Right lobe of liver (tissue), 4 donors: ENCODE data around the gene BMP10.

Experiments used
- POLR2A ChIP-seq: fragments of 450-650 bp; IDR thresholded peaks from one replicate; pipeline ENCODE4 v1.6.1; 2017; ENCODE audit warnings: antibody characterized with exemption, mild to moderate bottlenecking
- TF ChIP-seq, protein P1 (sequence below), 4 donors: fragments of 200-600 bp in 3 of 4; fragments of 450-650 bp in 1 of 4; IDR thresholded peaks; one replicate each; pipeline versions ENCODE4 v1.5.1 to v1.8.0; 2016 to 2022; ENCODE audit warnings: antibody characterized with exemption in 4 of 4, mild to moderate bottlenecking in 2 of 4
- donor health status: DM: no; HTN: no; CAD: no.
- donor health status: DM: no; HTN: no; CAD: no.
- donor health status: DM: no; HTN: yes; CAD: no.

DNA sequence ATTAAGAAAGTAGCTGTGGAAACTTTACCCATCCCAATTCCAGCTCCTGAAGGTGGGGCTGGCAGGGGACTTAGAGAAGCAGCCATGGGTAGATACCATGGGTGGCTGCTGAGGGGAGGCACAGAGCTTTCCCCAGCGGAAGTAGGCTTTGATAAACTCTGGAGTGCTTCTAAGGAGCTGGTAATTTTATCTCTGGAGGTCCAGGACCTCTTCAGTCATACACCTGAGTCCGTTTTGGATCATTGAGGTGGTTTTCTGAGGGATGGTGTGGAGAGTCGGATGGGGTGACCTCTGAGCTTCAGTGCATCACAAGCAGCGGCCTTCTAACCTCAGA is 36.7 kb upstream of the BMP10 start:
- TF ChIP-seq, protein P1, sequence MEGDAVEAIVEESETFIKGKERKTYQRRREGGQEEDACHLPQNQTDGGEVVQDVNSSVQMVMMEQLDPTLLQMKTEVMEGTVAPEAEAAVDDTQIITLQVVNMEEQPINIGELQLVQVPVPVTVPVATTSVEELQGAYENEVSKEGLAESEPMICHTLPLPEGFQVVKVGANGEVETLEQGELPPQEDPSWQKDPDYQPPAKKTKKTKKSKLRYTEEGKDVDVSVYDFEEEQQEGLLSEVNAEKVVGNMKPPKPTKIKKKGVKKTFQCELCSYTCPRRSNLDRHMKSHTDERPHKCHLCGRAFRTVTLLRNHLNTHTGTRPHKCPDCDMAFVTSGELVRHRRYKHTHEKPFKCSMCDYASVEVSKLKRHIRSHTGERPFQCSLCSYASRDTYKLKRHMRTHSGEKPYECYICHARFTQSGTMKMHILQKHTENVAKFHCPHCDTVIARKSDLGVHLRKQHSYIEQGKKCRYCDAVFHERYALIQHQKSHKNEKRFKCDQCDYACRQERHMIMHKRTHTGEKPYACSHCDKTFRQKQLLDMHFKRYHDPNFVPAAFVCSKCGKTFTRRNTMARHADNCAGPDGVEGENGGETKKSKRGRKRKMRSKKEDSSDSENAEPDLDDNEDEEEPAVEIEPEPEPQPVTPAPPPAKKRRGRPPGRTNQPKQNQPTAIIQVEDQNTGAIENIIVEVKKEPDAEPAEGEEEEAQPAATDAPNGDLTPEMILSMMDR (IDR thresholded peaks at IDR 0.05) = no peak
- TF ChIP-seq POLR2A = no peak
